BJ (cell line): ENCODE data around the gene PHACTR3. TPM values are rescaled to one million over a fixed set of nuclear protein-coding genes. Genes with fewer than 3 reads are reported as not detected.

ENCODE experiments used
- CTCF ChIA-PET: fragments of 350-600 bp; formaldehyde crosslinking; extraction: SDS; loops from one replicate; lab custom pipeline; 2021; ENCODE audit warnings: antibody characterized with exemption, inconsistent platforms; lab: Yijun Ruan, JAX
- POLR2A ChIA-PET: fragments of 300-600 bp; sonication (Branson Sonifier 250); formaldehyde crosslinking; extraction: SDS; loops from one replicate; lab custom pipeline; 2021; ENCODE audit warnings: antibody characterized with exemption; lab: Charles Lee
- DNase-seq: peaks from one replicate; pipeline ENCODE4 v3.0.0-alpha.2; 2011; ENCODE audit warnings: low read depth
- H3K27me3 ChIP-seq: 2 replicates; pipeline ENCODE4 v1.6.0; 2011; ENCODE audit warnings: low read length; ENCODE audit not compliant: control insufficient read depth, insufficient read depth
- H3K36me3 ChIP-seq: 2 replicates; pipeline ENCODE4 v1.5.1; 2011; ENCODE audit warnings: low read length; ENCODE audit not compliant: control insufficient read depth, insufficient read depth
- H3K4me3 ChIP-seq: 2 replicates; pipeline ENCODE4 v1.5.1; 2011; ENCODE audit warnings: low read depth, mild to moderate bottlenecking, control low read depth, low read length
- CTCF ChIP-seq: IDR thresholded peaks from 2 replicates; pipeline ENCODE4 v1.5.1; 2011; ENCODE audit warnings: low read depth, mild to moderate bottlenecking, control low read depth, inconsistent platforms, low read length, moderate library complexity; ENCODE audit not compliant: insufficient read depth
- polyA plus RNA-seq: library from polyadenylated mRNA; depleted of rRNA; stranded (reverse); fragments of >200 nt; gene quantifications from 2 replicates; pipeline ENCODE4 v1.2.3, GENCODE V29; 2011

PHACTR3 gene
- polyA plus RNA-seq, 1 experiment, result not detected

GRCh38 chr20:59728722-59729430, 124.5 kb downstream of the PHACTR3 start:
- DNase-seq, result no peak
- ChIA-PET POLR2A (no interaction called here), CTCF (interaction anchor here (0.8 to 1.1 kb wide), 2 partner anchors 17 to 129 kb away, joined by 3 read pairs; no protein-coding TSS in a partner anchor)
- no peaks in the 10 kb centered on the region for H3K36me3 ChIP-seq
- no peak for TF ChIP-seq CTCF
- H3K4me3 ChIP-seq, result no peak overlapping the region
- H3K27me3 ChIP-seq, result no peaks in the 10 kb centered on the region

GRCh38 chr20:59729506-59729905, 125.2 kb downstream of the PHACTR3 start:
- no peaks in the 10 kb centered on the region for H3K27me3 ChIP-seq
- no peaks in the 10 kb centered on the region for H3K36me3 ChIP-seq
- ChIA-PET CTCF (no interaction called here), POLR2A (no interaction called here)
- no peak for TF ChIP-seq CTCF
- H3K4me3 ChIP-seq, result no peak overlapping the region
- no peak for DNase-seq

GRCh38 chr20:59730722-59731121, 126.4 kb downstream of the PHACTR3 start:
- TF ChIP-seq CTCF, result no peak
- Histone ChIP-seq H3K36me3 (no peaks in the 10 kb centered on the region), H3K4me3 (no peak overlapping the region), H3K27me3 (no peaks in the 10 kb centered on the region)
- POLR2A ChIA-PET, result no interaction called here
- CTCF ChIA-PET, result no interaction called here
- DNase-seq, result no peak

- no peak for TF ChIP-seq CTCF
- DNase-seq, result no peak
- Histone ChIP-seq H3K4me3 (no peak overlapping the region), H3K27me3 (no peaks in the 10 kb centered on the region), H3K36me3 (no peaks in the 10 kb centered on the region)
- CTCF ChIA-PET, result no interaction called here
- POLR2A ChIA-PET, result no interaction called here
Observed at GRCh38 chr20:59731376-59731775, 127.0 kb downstream of the PHACTR3 start.

GRCh38 chr20:59733351-59733750, 129.0 kb downstream of the PHACTR3 start:
- CTCF ChIA-PET, result no interaction called here

More at GRCh38 chr20:59733351-59733750, 129.0 kb downstream of the PHACTR3 start:
- Histone ChIP-seq H3K36me3 (no peaks in the 10 kb centered on the region), H3K4me3 (no peak overlapping the region), H3K27me3 (no peaks in the 10 kb centered on the region)
- TF ChIP-seq CTCF, result no peak
- POLR2A ChIA-PET, result no interaction called here
- DNase-seq, result no peak
